Endodermal cell (in vitro differentiated cells): ENCODE data around the gene YWHAQ. TPM values are rescaled to one million over a fixed set of nuclear protein-coding genes. Genes with fewer than 3 reads are reported as not detected.
A peak's percentile ranks its signal among the peaks of the same experiment; 100 is the strongest.

Experiments
- DNase-seq: peaks from one replicate; pipeline ENCODE4 v3.0.0-alpha.2; 2017
- H3K27ac ChIP-seq: 2 replicates; pipeline ENCODE4 v1.5.1; 2013; ENCODE audit warnings: mild to moderate bottlenecking, low read depth, low read length, moderate library complexity
- H3K27me3 ChIP-seq: 2 replicates; pipeline ENCODE4 v1.6.1; 2013; ENCODE audit warnings: mild to moderate bottlenecking, low read length, moderate library complexity; ENCODE audit not compliant: insufficient read depth, control insufficient read depth, poor library complexity, severe bottlenecking
- H3K36me3 ChIP-seq: 2 replicates; pipeline ENCODE4 v1.7.0; 2013; ENCODE audit warnings: mild to moderate bottlenecking, low read length, moderate library complexity; ENCODE audit not compliant: control insufficient read depth, insufficient read depth
- H3K4me1 ChIP-seq: one replicate; pipeline ENCODE4 v1.7.0; 2013; ENCODE audit warnings: low read length; ENCODE audit not compliant: control insufficient read depth, insufficient read depth
- H3K4me3 ChIP-seq: 2 replicates; pipeline ENCODE4 v1.5.1; 2013; ENCODE audit warnings: mild to moderate bottlenecking, low read length, moderate library complexity
- H3K9ac ChIP-seq: 2 replicates; pipeline ENCODE4 v1.6.1; 2013; ENCODE audit warnings: mild to moderate bottlenecking, low read length, moderate library complexity; ENCODE audit not compliant: poor library complexity, severe bottlenecking; ENCODE audit errors: extremely low read depth
- H3K9me3 ChIP-seq: 2 replicates; pipeline ENCODE4 v1.6.1; 2013; ENCODE audit warnings: mild to moderate bottlenecking, low read length, moderate library complexity; ENCODE audit not compliant: control insufficient read depth
- H3K27ac Mint-ChIP-seq: 2 replicates; pipeline ENCODE4 v1.8.0; 2020; ENCODE audit warnings: mixed read lengths
- H3K27me3 Mint-ChIP-seq: 2 replicates; pipeline ENCODE4 v1.8.0; 2021; ENCODE audit warnings: mild to moderate bottlenecking, mixed read lengths; ENCODE audit not compliant: insufficient read depth
- H3K36me3 Mint-ChIP-seq: 2 replicates; pipeline ENCODE4 v1.8.0; 2020; ENCODE audit warnings: low read depth, mixed read lengths
- H3K4me1 Mint-ChIP-seq: 2 replicates; pipeline ENCODE4 v1.8.0; 2020; ENCODE audit warnings: mixed read lengths
- H3K4me3 Mint-ChIP-seq: 2 replicates; pipeline ENCODE4 v1.8.0; 2020; ENCODE audit warnings: mild to moderate bottlenecking, moderate library complexity, mixed read lengths
- H3K9me3 Mint-ChIP-seq: 2 replicates; pipeline ENCODE4 v1.8.0; 2020; ENCODE audit warnings: mild to moderate bottlenecking, mixed read lengths
- WGBS, 2 experiments: methylation state at CpG; one replicate each; pipeline versions ENCODE4 v1.1.5 to v1.1.7; 2013; ENCODE audit warnings: missing lambda C conversion rate in 2 of 2, mixed read lengths in 1 of 2; ENCODE audit not compliant: insufficient coverage in 1 of 2, insufficient read length in 1 of 2; 5-methylcytosine and 5-hydroxymethylcytosine counted together
- total RNA-seq, 2 donors: library from RNA; stranded (reverse); fragmentation: NEBNext Ultra II Directional in 1 of 2; extraction: Animal tissue kit (Norgen Biotek cat#: 25700) in 1 of 2; gene quantifications; 2 replicates in 1 of 2; 3 replicates in 1 of 2; pipeline ENCODE4 v1.2.1, GENCODE V29; 2021
- TF ChIP-seq, protein P1 (sequence below): fragments of 200-600 bp; sonication (generic); conservative IDR thresholded peaks from 2 replicates; pipeline ENCODE4 v1.5.0; 2021; ENCODE audit warnings: antibody characterized with exemption, mild to moderate bottlenecking

Gene YWHAQ
- total RNA-seq, 2 donors from 2014 or later: 357 to 374 TPM

DNA sequence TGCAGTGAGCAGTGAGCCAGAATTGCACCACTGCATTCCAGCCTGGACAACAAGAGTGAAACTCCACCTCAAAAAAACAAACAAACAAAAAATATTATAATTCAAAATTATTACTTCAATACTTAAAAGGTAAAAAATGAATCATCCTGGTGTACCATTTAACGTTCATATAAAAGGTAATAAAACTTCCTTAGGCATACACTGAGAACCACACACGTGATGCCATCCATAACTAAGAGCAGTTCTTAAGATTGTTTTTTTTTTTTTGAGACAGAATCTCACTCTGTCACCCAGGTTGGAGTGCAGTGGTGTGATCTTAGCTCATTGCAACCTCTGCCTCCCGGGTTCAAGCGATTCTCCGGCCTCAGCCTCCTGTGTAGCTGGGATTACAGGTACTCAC lies 29.4 kb downstream of the YWHAQ start:
- Histone ChIP-seq H3K27ac (no peak overlapping the region), H3K4me1 (no peaks in the 10 kb centered on the region), H3K36me3 (peaks cover 71% of the 10 kb centered on the region), H3K4me3 (peak overlapping the region; percentile 28), H3K27me3 (no peaks in the 10 kb centered on the region), H3K9me3 (peaks cover 47% of the 10 kb centered on the region), H3K9ac (no peak overlapping the region)
- Mint-ChIP-seq H3K36me3 (peaks cover 75% of the 10 kb centered on the region), H3K27me3 (no peaks in the 10 kb centered on the region), H3K9me3 (peaks cover 39% of the 10 kb centered on the region), H3K4me1 (no peaks in the 10 kb centered on the region), H3K27ac (no peak overlapping the region), H3K4me3 (no peak overlapping the region)
- TF ChIP-seq, protein P1, sequence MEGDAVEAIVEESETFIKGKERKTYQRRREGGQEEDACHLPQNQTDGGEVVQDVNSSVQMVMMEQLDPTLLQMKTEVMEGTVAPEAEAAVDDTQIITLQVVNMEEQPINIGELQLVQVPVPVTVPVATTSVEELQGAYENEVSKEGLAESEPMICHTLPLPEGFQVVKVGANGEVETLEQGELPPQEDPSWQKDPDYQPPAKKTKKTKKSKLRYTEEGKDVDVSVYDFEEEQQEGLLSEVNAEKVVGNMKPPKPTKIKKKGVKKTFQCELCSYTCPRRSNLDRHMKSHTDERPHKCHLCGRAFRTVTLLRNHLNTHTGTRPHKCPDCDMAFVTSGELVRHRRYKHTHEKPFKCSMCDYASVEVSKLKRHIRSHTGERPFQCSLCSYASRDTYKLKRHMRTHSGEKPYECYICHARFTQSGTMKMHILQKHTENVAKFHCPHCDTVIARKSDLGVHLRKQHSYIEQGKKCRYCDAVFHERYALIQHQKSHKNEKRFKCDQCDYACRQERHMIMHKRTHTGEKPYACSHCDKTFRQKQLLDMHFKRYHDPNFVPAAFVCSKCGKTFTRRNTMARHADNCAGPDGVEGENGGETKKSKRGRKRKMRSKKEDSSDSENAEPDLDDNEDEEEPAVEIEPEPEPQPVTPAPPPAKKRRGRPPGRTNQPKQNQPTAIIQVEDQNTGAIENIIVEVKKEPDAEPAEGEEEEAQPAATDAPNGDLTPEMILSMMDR: no peak
- no peak for DNase-seq
- WGBS, 2 experiments: 95 to 98% methylated on average over 5 of the region's 5 CpGs

DNA sequence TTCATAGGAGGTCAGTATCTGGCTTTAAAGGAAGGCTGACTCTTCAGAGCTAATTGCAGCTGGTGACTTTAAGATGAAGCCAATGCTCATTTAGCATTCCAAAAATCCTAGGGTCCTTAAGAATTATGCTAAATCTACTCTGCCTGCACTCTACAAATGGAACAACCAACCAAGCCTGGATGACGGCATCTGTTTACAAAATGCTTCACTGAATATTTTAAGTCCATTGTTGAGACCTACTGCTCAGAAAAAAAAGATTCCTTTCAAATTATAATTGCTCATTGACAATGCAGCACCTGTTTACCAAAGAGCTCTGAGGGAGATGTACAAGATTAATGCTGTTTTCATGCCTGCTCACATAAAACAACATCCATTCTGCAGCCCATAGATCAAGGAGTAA lies 31.4 kb downstream of the YWHAQ start:
- Histone ChIP-seq H3K9me3 (peaks cover 47% of the 10 kb centered on the region), H3K4me3 (peak overlapping the region; percentile 55), H3K27ac (no peak overlapping the region), H3K4me1 (no peaks in the 10 kb centered on the region), H3K27me3 (no peaks in the 10 kb centered on the region), H3K9ac (no peak overlapping the region), H3K36me3 (peaks cover 74% of the 10 kb centered on the region)
- H3K27me3 Mint-ChIP-seq: no peaks in the 10 kb centered on the region
- DNase-seq: no peak
- H3K27ac Mint-ChIP-seq: no peak overlapping the region
- H3K9me3 Mint-ChIP-seq: peaks cover 36% of the 10 kb centered on the region
- H3K4me1 Mint-ChIP-seq: peaks cover 9% of the 10 kb centered on the region
- 97 to 100% methylated on average over 1 of the region's 1 CpG for WGBS, 2 experiments
- H3K36me3 Mint-ChIP-seq: peaks cover 61% of the 10 kb centered on the region
- TF ChIP-seq, protein P1: no peak
- no peak overlapping the region for H3K4me3 Mint-ChIP-seq

DNA sequence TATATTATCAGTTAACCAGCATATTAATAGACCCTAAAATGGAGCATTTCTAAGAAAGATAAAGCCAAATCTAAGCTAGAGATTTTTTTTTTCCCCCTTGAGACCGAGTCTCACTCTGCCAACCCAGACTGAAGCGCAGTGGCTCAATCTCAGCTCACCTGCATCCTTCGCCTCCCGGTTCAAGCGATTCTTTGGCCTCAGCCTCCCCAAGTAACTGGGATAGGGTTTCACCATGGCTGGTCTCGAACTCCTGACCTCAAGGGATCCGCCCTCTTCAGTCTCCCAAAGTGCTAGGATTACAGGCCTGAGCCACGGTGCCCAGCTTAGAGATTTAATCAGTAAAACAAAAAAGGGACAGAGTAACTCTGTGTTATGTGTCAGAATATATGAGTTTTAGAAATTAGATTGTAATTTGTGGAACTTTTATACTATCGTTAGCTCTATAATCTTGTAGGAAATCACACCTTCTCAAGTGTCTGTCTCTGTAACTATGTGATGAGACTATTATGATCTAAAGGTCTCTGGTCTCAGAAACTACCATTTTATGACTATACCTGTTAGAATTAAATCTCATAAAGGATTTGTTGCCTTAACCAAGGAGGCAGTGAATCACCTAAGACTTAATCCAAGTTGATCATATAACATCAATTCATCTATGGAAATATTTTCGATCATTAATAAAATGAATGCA lies 34.0 kb downstream of the YWHAQ start:
- WGBS, 2 experiments: 87 to 95% methylated on average over 7 to 10 of the region's 10 CpGs

More for the DNA sequence above, 34.0 kb downstream of the YWHAQ start:
- H3K27me3 ChIP-seq: no peaks in the 10 kb centered on the region
- Mint-ChIP-seq H3K27me3 (no peaks in the 10 kb centered on the region), H3K27ac (no peak overlapping the region), H3K4me3 (no peak overlapping the region), H3K4me1 (peaks cover 9% of the 10 kb centered on the region), H3K9me3 (peaks cover 32% of the 10 kb centered on the region), H3K36me3 (peaks cover 59% of the 10 kb centered on the region)
- H3K4me1 ChIP-seq: no peaks in the 10 kb centered on the region
- peaks cover 79% of the 10 kb centered on the region for H3K36me3 ChIP-seq
- no peak overlapping the region for H3K4me3 ChIP-seq
- DNase-seq: no peak
- TF ChIP-seq, protein P1: no peak
- no peak overlapping the region for H3K9ac ChIP-seq
- no peak overlapping the region for H3K27ac ChIP-seq
- H3K9me3 ChIP-seq: peaks cover 42% of the 10 kb centered on the region
